ENCODE data around the gene THADA. TPM values are rescaled to one million over a fixed set of nuclear protein-coding genes. Genes with fewer than 3 reads are reported as not detected.

THADA gene
- total RNA-seq, 1 donor from 2014 or later, result 50.6 TPM

DNA sequence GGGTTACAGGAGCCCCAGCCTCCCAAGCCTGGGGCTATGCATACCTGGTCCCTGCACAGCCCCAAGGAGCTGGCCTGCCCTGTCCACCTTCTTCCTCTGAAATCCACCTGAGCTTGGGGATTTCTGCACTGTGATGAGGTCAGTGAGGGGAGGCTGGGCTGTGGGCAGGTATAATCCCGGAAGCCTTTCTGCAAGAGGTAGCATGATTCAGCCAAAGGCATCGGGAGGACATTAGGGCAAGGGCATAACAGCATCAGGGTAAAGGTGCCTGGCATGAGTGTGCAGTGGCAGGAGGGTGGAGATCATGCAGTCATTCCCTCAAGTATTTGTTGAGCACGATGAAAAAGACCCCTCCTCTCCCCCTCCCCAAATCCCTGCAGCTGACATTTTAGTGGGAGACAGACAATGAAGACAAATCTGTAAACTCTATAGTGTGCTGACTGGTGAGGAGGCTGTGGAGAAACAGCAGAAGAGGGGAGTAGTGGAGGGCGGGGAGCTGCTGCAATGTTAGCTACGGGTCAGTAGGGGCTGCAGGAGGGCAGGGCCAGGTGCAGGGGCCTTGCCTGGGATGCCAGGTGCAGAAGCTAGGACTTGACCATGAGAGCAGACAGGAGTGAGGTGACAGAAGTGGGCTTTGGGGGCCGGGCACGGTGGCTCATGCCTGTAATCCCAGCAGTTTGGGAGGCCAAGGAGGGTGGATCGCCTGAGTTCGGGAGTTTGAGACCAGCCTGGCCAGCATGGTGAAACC lies 388.1 kb downstream of the THADA start:
- no peaks in the 10 kb centered on the region for H3K27me3 ChIP-seq (ENCODE audit: control insufficient read depth in 3 of 3, insufficient read depth in 3 of 3, low read length in 3 of 3)
- peaks cover 0 to 14% (median 11%) of the 10 kb centered on the region in 3 donors for H3K4me1 ChIP-seq (ENCODE audit: control insufficient read depth in 3 of 3, insufficient read depth in 3 of 3, low read length in 3 of 3)
- no peaks in the 10 kb centered on the region for H3K36me3 ChIP-seq (ENCODE audit: control insufficient read depth in 3 of 3, insufficient read depth in 3 of 3, low read length in 3 of 3)
- no peak overlapping the region for H3K4me3 ChIP-seq (ENCODE audit: low read length in 3 of 3)
- H3K9ac ChIP-seq (ENCODE audit: low read depth in 1 of 3, low read length in 3 of 3), result no peak overlapping the region
- H3K9me3 ChIP-seq (ENCODE audit: control insufficient read depth in 3 of 3, low read length in 3 of 3), result no peaks in the 10 kb centered on the region
- H3K27ac ChIP-seq (ENCODE audit: low read depth, low read length), result no peak overlapping the region

DNA sequence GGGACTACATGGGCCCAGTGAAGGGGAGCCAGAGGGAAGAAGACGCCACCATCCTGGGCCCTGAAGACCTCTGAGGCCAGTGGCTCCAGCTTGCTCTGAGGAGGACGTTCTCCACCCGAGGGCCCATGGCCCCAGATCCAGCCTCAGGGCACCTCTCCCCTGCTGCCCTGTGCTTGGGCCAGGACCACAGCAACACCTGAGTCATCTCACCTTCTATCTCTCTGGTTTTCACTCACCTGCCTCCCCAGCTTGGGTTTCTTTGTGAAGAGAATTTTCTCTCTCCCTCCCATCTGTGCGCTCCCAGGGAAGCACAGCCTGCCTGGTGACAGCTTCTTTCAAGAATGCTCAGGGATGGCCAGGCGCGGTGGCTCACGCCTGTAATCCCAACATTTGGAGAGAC lies 389.2 kb downstream of the THADA start:
- Histone ChIP-seq H3K27ac (ENCODE audit: low read depth, low read length) (no peak overlapping the region), H3K4me3 (ENCODE audit: low read length in 3 of 3) (no peak overlapping the region), H3K9me3 (ENCODE audit: control insufficient read depth in 3 of 3, low read length in 3 of 3) (no peaks in the 10 kb centered on the region), H3K9ac (ENCODE audit: low read depth in 1 of 3, low read length in 3 of 3) (no peak overlapping the region), H3K4me1 (ENCODE audit: control insufficient read depth in 3 of 3, insufficient read depth in 3 of 3, low read length in 3 of 3) (peaks cover 0 to 12% (median 11%) of the 10 kb centered on the region in 3 donors), H3K36me3 (ENCODE audit: control insufficient read depth in 3 of 3, insufficient read depth in 3 of 3, low read length in 3 of 3) (no peaks in the 10 kb centered on the region), H3K27me3 (ENCODE audit: control insufficient read depth in 3 of 3, insufficient read depth in 3 of 3, low read length in 3 of 3) (no peaks in the 10 kb centered on the region)

DNA sequence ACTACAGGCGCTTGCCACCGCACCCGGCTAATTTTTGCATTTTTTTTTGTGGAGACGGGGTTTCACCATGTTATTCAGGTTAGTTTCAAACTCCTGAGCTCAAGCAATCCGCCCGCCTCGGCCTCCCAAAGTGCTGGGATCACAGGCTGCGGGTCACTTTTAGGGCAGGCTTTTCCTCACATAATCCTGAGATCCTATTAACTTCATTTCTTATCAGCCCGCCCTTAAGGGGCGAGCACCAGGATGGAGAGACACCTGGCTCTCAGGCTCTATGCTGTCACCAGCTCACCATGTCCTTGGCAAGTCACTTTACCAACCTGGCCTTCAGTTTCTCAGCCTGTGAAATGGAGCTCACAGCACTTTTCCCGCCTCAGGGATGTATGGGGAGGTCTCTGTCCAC lies 392.5 kb downstream of the THADA start:
- Histone ChIP-seq H3K4me3 (ENCODE audit: low read length in 3 of 3) (no peak overlapping the region), H3K9me3 (ENCODE audit: control insufficient read depth in 3 of 3, low read length in 3 of 3) (no peaks in the 10 kb centered on the region)

DNA sequence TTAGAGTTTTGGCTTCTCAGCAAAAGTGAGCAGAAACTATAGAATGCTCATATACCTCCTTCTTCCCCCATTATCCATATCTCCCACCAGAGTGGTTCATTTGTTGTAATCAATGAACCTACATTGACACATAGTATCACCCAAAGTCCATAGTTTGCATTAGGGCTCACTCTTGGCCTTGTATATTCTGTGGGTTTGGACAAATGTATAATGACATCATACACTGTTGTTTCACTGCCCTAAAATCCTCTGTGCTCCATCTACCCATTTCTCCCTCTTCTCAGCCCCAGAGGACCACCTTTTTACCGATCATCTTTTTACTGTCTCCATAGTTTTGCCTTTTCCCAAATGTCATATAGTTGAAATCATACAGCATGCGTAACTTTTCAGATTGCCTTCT lies 393.5 kb downstream of the THADA start:
- Histone ChIP-seq H3K27ac (ENCODE audit: low read depth, low read length) (no peak overlapping the region), H3K36me3 (ENCODE audit: control insufficient read depth in 3 of 3, insufficient read depth in 3 of 3, low read length in 3 of 3) (no peaks in the 10 kb centered on the region), H3K4me3 (ENCODE audit: low read length in 3 of 3) (no peak overlapping the region), H3K9ac (ENCODE audit: low read depth in 1 of 3, low read length in 3 of 3) (no peak overlapping the region), H3K4me1 (ENCODE audit: control insufficient read depth in 3 of 3, insufficient read depth in 3 of 3, low read length in 3 of 3) (no peaks in the 10 kb centered on the region), H3K27me3 (ENCODE audit: control insufficient read depth in 3 of 3, insufficient read depth in 3 of 3, low read length in 3 of 3) (no peaks in the 10 kb centered on the region), H3K9me3 (ENCODE audit: control insufficient read depth in 3 of 3, low read length in 3 of 3) (no peaks in the 10 kb centered on the region)

More for the DNA sequence above, 392.5 kb downstream of the THADA start:
- no peaks in the 10 kb centered on the region for H3K27me3 ChIP-seq (ENCODE audit: control insufficient read depth in 3 of 3, insufficient read depth in 3 of 3, low read length in 3 of 3)
- no peaks in the 10 kb centered on the region for H3K4me1 ChIP-seq (ENCODE audit: control insufficient read depth in 3 of 3, insufficient read depth in 3 of 3, low read length in 3 of 3)
- no peak overlapping the region for H3K27ac ChIP-seq (ENCODE audit: low read depth, low read length)
- H3K36me3 ChIP-seq (ENCODE audit: control insufficient read depth in 3 of 3, insufficient read depth in 3 of 3, low read length in 3 of 3), result no peaks in the 10 kb centered on the region
- no peak overlapping the region for H3K9ac ChIP-seq (ENCODE audit: low read depth in 1 of 3, low read length in 3 of 3)

DNA sequence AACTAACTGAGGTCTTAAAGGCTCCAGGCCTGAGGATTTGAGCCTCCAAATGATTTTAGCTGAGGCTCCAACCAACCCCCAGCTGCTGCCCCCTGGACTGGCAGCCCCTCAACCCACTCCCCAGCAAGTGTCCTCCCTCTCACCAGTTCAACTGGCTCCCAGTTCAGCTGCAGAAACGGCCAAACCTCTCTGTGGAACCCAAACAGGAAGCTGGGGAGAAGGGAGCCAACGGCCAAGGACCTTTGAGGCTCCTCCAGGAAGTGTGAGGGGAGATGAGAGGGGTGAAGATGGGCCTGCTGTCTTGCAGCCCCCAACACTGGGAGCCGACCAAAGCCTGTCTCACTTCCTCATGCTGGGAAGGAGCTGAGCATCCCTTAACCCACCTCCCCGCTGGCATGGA lies 394.3 kb downstream of the THADA start:
- H3K4me1 ChIP-seq (ENCODE audit: control insufficient read depth in 3 of 3, insufficient read depth in 3 of 3, low read length in 3 of 3), result no peaks in the 10 kb centered on the region
- no peak overlapping the region for H3K9ac ChIP-seq (ENCODE audit: low read depth in 1 of 3, low read length in 3 of 3)
- H3K27ac ChIP-seq (ENCODE audit: low read depth, low read length), result no peak overlapping the region
- no peaks in the 10 kb centered on the region for H3K36me3 ChIP-seq (ENCODE audit: control insufficient read depth in 3 of 3, insufficient read depth in 3 of 3, low read length in 3 of 3)
- H3K4me3 ChIP-seq (ENCODE audit: low read length in 3 of 3), result no peak overlapping the region
- no peaks in the 10 kb centered on the region for H3K9me3 ChIP-seq (ENCODE audit: control insufficient read depth in 3 of 3, low read length in 3 of 3)
- no peaks in the 10 kb centered on the region for H3K27me3 ChIP-seq (ENCODE audit: control insufficient read depth in 3 of 3, insufficient read depth in 3 of 3, low read length in 3 of 3)

DNA sequence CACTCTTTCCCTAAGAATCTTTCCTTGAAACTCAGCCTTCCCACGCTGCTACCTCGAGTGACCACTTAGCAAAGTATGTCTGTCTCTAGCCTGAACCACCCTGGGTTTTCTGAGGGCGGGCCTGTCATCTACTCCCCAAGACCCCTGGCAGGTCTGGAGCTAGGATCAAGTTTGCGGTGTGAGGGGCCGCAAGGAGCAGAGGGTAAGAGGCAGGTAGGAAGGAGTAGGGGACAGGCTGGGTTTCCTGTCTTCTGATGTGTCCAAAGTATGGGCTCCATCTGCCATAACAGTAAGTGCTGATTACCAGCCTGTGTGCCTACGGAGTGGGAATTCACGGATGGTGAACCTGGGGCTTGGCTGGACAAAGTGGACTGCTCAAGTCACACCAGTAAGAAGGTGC lies 394.8 kb downstream of the THADA start:
- Histone ChIP-seq H3K9me3 (ENCODE audit: control insufficient read depth in 3 of 3, low read length in 3 of 3) (no peaks in the 10 kb centered on the region), H3K4me1 (ENCODE audit: control insufficient read depth in 3 of 3, insufficient read depth in 3 of 3, low read length in 3 of 3) (no peaks in the 10 kb centered on the region), H3K27ac (ENCODE audit: low read depth, low read length) (no peak overlapping the region), H3K4me3 (ENCODE audit: low read length in 3 of 3) (no peak overlapping the region), H3K9ac (ENCODE audit: low read depth in 1 of 3, low read length in 3 of 3) (no peak overlapping the region), H3K36me3 (ENCODE audit: control insufficient read depth in 3 of 3, insufficient read depth in 3 of 3, low read length in 3 of 3) (no peaks in the 10 kb centered on the region), H3K27me3 (ENCODE audit: control insufficient read depth in 3 of 3, insufficient read depth in 3 of 3, low read length in 3 of 3) (no peaks in the 10 kb centered on the region)

DNA sequence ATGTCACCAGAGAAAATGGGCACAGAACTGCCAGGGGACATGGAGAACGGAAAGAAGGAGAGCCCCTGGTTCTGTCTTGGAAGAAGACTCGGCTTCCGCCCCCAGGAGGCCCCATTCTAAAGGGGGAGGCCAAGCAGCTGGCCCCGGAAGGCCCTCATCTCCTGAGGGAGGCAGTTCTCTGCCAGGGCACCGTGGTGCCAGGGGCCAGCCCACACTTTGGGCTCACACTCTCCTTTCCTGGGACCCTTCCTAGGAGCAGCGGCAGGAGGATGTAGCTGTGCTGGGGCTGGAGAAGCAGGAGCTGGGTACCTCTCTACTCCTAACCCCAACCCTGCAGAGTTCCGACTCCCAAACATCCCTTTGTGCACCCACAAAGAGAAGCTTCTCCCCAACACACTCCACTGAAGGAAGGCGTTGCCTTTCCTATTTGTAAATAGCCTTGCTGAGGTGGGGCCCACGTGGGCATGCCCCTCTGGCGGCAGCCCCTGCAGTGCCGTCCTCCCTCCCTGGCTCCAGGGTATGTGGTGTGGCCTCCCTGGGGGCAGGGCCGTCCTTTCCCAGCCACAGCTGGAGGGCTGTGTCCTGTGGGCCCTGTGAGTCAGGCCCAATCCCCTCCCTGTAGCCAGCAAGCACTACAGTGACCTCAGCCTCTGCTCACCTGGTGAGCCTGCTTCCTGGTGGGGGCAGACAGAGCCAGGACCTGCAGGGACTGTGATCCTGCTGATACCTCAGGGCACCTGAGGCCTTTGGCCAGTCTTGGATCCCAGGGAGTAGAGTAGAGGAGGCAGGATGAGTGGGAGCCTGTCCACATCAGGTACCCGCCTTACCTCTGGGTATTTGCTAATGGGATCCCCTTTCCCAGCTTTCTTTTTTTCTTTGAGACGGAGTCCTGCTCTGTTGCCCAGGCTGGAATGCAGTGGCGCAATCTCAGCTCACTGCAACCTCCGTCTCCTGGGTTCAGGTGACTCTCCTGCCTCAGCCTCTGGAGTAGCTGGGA lies 396.0 kb downstream of the THADA start:
- no peaks in the 10 kb centered on the region for H3K36me3 ChIP-seq (ENCODE audit: control insufficient read depth in 3 of 3, insufficient read depth in 3 of 3, low read length in 3 of 3)
- no peaks in the 10 kb centered on the region for H3K9me3 ChIP-seq (ENCODE audit: control insufficient read depth in 3 of 3, low read length in 3 of 3)
- no peak overlapping the region for H3K4me3 ChIP-seq (ENCODE audit: low read length in 3 of 3)
- H3K9ac ChIP-seq (ENCODE audit: low read depth in 1 of 3, low read length in 3 of 3), result no peak overlapping the region
- H3K4me1 ChIP-seq (ENCODE audit: control insufficient read depth in 3 of 3, insufficient read depth in 3 of 3, low read length in 3 of 3), result no peaks in the 10 kb centered on the region
- H3K27ac ChIP-seq (ENCODE audit: low read depth, low read length), result no peak overlapping the region
- H3K27me3 ChIP-seq (ENCODE audit: control insufficient read depth in 3 of 3, insufficient read depth in 3 of 3, low read length in 3 of 3), result no peaks in the 10 kb centered on the region

DNA sequence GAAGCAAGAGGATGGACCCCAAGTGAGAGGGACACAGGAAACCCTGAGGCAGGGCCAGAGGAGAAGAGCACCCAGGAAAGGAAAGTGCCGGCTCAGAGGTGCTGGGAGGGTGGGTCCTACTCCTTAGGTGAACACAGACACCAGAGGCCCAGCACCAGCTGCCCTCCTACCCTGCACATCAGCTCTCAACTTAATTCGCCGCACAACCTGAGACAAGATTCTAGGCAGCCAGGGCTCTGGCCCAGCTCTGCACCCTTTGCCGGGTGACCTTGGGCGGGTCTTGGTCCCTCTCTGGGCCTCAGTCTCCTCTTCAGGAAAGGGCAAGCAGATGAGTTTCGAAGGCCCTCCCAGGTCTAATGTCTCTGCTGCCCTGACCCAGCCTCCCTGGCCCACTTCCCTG lies 397.6 kb downstream of the THADA start:
- Histone ChIP-seq H3K9me3 (ENCODE audit: control insufficient read depth in 3 of 3, low read length in 3 of 3) (no peaks in the 10 kb centered on the region), H3K36me3 (ENCODE audit: control insufficient read depth in 3 of 3, insufficient read depth in 3 of 3, low read length in 3 of 3) (no peaks in the 10 kb centered on the region), H3K4me1 (ENCODE audit: control insufficient read depth in 3 of 3, insufficient read depth in 3 of 3, low read length in 3 of 3) (no peaks in the 10 kb centered on the region), H3K27ac (ENCODE audit: low read depth, low read length) (no peak overlapping the region), H3K4me3 (ENCODE audit: low read length in 3 of 3) (no peak overlapping the region), H3K9ac (ENCODE audit: low read depth in 1 of 3, low read length in 3 of 3) (no peak overlapping the region), H3K27me3 (ENCODE audit: control insufficient read depth in 3 of 3, insufficient read depth in 3 of 3, low read length in 3 of 3) (no peaks in the 10 kb centered on the region)

DNA sequence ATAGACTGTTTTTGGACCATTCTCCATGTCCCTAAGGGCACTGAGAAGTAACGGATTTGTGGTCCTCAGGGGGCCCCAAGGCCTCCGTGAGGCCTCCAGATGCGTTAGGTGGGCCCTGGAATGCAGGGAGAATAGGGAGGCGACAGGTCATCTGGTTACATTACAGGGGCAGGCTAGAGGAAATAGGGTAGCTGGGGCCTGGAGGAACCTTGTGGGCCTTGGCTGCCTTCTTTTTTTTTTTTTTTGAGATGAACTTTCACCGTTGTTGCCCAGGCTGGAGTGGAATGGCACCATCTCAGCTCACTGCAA lies 398.3 kb downstream of the THADA start:
- Histone ChIP-seq H3K27me3 (ENCODE audit: control insufficient read depth in 3 of 3, insufficient read depth in 3 of 3, low read length in 3 of 3) (no peaks in the 10 kb centered on the region), H3K9ac (ENCODE audit: low read depth in 1 of 3, low read length in 3 of 3) (no peak overlapping the region), H3K36me3 (ENCODE audit: control insufficient read depth in 3 of 3, insufficient read depth in 3 of 3, low read length in 3 of 3) (no peaks in the 10 kb centered on the region), H3K4me3 (ENCODE audit: low read length in 3 of 3) (no peak overlapping the region), H3K9me3 (ENCODE audit: control insufficient read depth in 3 of 3, low read length in 3 of 3) (no peaks in the 10 kb centered on the region), H3K27ac (ENCODE audit: low read depth, low read length) (no peak overlapping the region), H3K4me1 (ENCODE audit: control insufficient read depth in 3 of 3, insufficient read depth in 3 of 3, low read length in 3 of 3) (no peaks in the 10 kb centered on the region)

All from skeletal muscle tissue (tissue), 4 donors.